G401.6 (cell line): Measurements from ENCODE around the gene EIF4A2.

ENCODE experiments used
- FAIRE-seq: peaks from 2 replicates; lab custom pipeline; 2012; peaks lifted over from hg19 to GRCh38; lab: Jason Lieb, UNC

EIF4A2 gene

GRCh38 chr3:186783058-186783730, at the start of gene EIF4A2:
Gene EIF4A2, plus strand, starts transcription at chr3:186783577. Its CDS starts 34 bp downstream, at chr3:186783611.
- FAIRE-seq, result no peak

- no peak for FAIRE-seq
Observed at GRCh38 chr3:186742618-186743380, 40.6 kb upstream of the EIF4A2 start.

DNA sequence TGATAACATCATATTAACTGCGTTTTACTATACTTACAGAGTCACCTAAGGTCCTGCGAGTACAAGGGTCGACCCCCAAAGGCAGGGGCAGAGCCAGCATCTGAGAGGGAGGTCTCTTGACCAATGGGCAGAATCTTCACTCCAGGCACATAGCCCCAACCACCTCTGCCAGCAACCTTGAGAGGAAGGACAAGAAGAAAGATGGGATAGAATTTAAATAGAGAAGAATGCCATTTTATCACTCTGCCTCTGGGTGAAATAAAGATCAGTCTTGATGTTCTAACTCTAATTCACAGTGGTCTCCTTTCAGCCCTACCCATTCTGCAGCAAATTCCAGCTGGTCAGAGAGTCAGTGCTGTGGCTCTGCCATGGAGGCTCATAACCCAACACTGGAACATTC, 39.7 kb upstream of the EIF4A2 start:
- no peak for FAIRE-seq

- FAIRE-seq, result no peak
Observed at GRCh38 chr3:186746008-186746407, 37.4 kb upstream of the EIF4A2 start.

DNA sequence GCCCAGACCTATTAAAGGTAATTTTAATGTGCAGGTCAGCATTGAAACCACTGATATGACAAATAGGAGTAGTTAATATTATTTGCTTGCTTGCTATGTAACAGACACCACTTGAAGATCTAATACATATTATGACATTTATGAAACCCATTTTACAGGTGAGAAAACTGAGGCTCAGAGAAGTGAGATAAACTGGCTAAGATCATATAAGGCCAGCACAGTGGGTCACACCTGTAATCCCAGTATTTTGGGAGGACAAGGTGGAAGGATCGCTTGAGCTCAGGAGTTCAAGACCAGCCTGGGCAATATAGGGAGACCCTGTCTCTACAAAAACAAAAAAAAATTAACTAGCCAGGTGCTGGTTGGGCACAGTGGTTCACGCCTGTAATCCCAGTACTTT, 33.1 kb upstream of the EIF4A2 start:
- no peak for FAIRE-seq

DNA sequence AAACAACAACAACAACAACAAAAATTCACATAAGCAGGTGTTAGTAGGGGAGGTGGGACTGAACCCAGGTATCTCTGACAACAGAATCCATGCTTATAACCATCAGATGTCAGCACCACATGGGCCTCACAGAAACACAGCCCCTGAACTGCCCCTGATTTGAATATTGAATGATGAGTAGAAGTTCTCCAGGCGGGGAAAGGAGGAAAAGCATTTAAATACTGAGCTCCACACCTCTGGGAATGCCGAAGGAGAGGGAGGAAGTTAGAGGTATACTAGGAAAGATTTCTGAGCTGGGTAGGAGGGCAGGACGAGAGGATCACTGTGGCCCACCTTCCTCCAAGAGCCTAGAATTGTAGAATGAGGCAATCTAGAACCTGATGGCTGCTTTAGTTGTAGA, 31.9 kb upstream of the EIF4A2 start:
- no peak for FAIRE-seq

DNA sequence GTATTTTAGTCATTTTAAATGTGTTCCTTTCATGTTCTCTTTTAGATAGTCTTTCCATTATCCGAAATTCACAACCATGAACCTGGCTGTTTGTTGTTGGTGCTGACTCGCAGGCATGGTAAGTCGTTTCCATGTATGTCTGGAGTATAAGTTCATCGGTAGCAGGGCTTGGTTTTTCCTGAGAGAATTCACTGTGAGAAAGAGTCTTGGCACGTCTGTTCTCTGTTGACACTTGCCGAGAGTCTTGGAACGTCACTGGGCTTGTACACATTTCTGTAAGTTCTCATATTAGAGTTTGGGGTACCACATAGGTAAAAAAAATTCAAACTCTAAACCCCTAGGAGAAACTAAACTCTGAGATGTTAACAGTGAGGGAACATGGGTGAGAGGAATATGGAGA, 29.4 kb upstream of the EIF4A2 start:
- no peak for FAIRE-seq

- no peak for FAIRE-seq
Observed at GRCh38 chr3:186754871-186755270, 28.5 kb upstream of the EIF4A2 start.

DNA sequence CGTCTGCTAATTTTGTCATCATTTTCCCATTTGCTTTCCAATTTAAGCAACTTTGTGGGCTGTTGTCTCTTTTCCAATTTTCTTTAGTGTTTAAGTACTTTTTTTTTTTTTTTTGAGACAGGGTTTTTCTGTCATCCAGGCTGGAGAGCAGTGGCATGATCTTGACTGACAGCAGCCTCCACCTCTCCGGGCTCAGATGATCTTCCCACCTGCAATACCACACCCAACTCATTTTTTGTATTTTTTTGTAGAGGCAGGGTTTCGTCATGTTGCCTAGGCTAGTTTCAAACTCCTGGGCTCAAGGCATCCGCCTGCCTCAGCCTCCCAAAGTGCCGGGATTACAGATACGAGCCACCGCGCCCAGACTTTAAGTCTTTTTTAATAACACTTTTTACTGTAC, 26.2 kb upstream of the EIF4A2 start:
- FAIRE-seq, result no peak

- FAIRE-seq, result no peak
Observed at GRCh38 chr3:186757686-186758220, 25.6 kb upstream of the EIF4A2 start.

- no peak for FAIRE-seq
Observed at GRCh38 chr3:186759231-186759930, 24.0 kb upstream of the EIF4A2 start.

DNA sequence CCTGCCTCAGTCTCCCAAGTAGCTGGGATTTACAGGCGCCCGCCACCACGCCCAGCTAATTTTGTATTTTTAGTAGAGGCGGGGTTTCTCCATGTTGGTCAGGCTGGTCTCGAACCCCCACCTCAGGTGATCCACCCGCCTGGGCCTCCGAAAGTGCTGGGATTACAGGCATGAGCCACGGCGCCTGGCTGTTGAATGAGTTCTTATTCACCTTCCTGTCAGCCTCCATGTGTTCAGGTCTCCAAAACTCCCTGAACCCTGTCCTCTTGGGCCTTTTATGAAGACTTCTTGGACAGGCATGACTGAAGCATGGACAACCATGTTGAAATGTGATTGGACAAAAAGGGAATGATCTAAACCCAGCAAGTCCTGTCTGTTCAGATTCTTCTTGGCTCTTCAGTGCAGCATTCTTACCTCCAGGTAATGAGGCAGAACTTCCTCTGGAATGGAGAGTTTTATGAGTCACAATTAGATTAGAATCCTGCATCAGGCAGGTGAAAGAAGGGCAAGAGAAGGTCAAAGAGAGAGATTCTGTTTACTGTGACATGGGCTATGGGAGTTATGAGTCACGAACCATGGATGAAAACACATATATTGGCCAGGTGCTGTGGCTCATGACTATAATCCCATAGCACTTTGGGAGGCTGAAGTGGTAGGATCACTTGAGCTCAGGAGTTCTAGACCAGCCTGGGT, 23.1 kb upstream of the EIF4A2 start:
- no peak for FAIRE-seq

DNA sequence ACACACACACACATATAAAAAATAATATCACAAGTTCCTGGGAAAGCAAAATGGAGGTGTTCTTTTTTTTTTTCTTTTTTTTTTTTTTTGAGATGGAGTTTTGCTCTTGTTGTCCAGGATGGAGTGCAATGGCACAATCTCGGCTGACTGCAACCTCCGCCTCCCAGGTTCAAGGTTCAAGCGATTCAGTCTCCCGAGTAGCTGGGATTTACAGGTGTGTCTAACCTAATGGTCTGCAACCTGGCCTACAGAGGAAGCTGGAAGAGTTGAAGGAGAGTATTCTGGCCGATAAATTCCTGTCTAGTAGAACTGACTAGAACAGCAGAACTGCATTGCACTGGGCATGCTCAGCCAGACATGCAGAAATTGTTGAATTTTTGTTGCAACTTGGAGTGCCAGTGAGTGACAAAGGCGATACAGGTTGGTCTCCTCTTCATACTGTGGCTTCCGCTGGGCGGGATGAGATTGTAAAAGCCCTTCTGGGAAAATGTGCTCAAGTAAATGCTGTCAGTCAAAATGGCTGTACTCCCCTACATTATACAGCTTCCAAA, 22.4 kb upstream of the EIF4A2 start:
- no peak for FAIRE-seq

DNA sequence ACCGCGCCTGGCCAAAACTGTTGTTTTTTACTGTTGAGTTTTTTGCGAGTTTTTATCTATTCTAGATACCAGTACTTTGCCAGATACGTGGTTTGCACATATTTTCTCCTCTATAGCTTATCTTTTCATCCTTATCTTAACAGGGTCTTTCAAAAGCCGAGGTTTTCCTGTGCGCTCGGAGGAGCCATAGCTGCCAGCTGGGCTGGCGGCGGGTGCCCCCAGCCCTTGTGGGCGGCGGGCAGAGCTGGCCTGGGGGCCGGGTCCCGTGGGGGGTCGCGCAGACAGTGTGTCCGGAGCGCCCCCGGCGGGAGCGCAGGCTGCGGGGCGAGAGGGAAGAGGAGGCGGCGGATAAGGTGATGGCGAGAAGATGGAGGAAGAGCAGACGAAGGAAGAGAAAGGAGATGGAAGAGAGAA, 11.1 kb upstream of the EIF4A2 start:
- no peak for FAIRE-seq

DNA sequence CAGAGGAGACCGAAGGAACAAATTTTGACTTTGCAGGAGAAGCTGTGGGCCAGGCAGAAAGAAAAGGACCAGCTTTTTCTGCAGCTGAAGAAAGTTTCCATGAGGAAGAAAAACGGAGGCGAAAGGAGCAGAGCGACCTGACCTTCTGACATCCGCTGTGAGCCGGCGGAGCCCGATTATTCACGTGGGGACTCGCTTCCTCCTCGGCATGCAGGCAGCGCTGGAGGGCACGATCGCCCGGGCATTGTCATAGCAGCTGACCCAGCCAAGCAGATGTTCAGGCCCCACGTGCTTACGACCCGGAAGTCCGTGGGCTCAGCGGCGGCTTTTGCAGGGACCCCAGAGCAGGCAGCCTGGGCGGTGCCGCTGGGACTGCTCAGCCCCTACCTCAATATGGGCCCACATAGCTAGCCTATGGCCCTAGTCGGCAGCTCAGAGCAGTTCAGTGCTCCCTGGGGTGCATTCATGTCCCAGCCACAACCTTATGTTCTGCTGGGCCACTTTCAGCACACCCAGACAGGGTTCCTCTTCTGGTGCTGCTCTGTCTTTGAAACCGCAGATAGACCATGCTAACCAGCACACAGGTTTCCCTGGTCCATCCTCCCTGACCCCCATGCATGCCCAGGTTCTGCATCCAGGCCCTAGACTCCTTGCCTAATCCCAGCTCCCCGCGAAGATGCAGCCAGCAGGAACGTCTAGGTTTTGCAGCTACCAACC, 10.5 kb upstream of the EIF4A2 start:
- FAIRE-seq, result no peak

- no peak for FAIRE-seq
Observed at GRCh38 chr3:186775999-186776398, 7.4 kb upstream of the EIF4A2 start.

DNA sequence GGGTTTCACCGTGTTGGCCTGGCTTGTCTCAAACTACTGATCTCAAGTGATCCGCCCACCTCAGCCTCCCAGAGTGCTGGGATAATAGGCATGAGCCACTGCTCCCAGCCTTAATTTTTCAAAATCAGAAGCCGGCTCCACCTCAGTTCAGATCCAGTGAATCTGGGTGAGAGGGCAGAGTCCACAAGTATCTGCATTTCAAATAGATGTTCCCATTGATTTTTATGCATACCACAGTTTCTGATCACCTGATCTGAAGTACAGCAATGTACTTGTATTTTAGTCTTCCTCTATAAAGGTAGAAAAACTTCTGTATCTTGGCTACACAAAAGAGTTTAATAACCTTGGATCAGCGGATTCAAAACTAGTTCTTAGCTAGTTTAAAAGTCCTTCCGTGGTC, 4.2 kb upstream of the EIF4A2 start:
- FAIRE-seq, result no peak

- FAIRE-seq, result no peak
Observed at GRCh38 chr3:186782542-186783057, 777 bp upstream of the EIF4A2 start.

DNA sequence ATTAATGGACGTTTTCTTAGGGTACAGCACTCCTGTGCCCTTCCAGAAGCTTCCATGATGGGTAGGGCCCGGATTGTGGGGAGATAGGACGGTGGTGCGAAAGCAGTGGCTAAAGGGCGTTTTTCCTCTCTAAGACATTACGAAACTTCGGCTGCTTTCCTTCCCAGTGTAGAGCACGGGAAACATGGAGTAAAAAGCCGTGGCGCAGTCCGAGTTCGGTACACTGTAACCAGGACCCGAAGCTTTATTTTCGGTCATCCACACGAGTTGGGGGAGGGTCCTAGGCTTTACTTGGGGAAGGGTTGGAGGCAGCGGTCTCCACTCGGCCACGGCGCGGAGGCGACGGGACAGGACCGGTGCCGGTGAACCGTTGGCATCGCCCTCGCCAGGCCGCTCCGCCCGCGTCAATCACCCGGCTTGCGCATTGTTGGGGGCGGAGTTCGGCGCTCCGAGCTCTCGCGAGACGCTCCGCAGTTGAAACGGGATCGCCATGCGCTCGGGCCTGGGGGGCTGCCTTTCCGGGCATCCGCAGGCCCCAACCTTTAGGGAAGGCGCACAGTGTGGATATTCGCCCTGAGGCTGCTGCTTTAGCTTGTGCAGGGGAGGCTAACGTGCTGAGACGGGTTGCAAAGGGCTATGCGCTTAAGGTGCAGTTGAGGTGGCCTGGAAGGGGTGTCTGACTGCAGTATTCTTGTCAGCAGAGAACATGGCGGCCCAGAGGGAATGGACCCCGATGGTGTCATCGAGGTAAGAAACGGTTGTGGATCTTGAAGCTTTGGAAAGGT, 546 bp downstream of the EIF4A2 start:
- no peak for FAIRE-seq

GRCh38 chr3:186784820-186785494, 1.6 kb downstream of the EIF4A2 start:
- no peak for FAIRE-seq
